ENCODE data around the gene PCCA.
"Not testable (repeated sequence)": the region's sequence is repeated elsewhere in the genome, so short reads cannot be mapped to it uniquely, and the experiment has no call there.

Gene PCCA

GRCh38 chr13:100247937-100248336, 159.0 kb downstream of the PCCA start:
- no peak for FAIRE-seq

GRCh38 chr13:100254002-100254401, 165.1 kb downstream of the PCCA start:
- no peak for FAIRE-seq

- FAIRE-seq = no peak
Observed at GRCh38 chr13:100262404-100262803, 173.5 kb downstream of the PCCA start.

- no peak for FAIRE-seq
Observed at GRCh38 chr13:100266026-100266425, 177.1 kb downstream of the PCCA start.

- no peak for FAIRE-seq
Observed at GRCh38 chr13:100269837-100270236, 180.9 kb downstream of the PCCA start.

- FAIRE-seq = no peak
Observed at GRCh38 chr13:100273138-100273537, 184.2 kb downstream of the PCCA start.

- no peak for FAIRE-seq
Observed at GRCh38 chr13:100273552-100273951, 184.7 kb downstream of the PCCA start.

- FAIRE-seq = no peak
Observed at GRCh38 chr13:100274942-100275506, 186.1 kb downstream of the PCCA start.

GRCh38 chr13:100275746-100276145, 186.9 kb downstream of the PCCA start:
- FAIRE-seq = no peak

- no peak for FAIRE-seq
Observed at GRCh38 chr13:100280681-100281080, 191.8 kb downstream of the PCCA start.

- not testable (repeated sequence) for FAIRE-seq
Observed at GRCh38 chr13:100282306-100282705, 193.4 kb downstream of the PCCA start.

- FAIRE-seq = no peak
Observed at GRCh38 chr13:100290165-100290801, 201.4 kb downstream of the PCCA start.

- FAIRE-seq = no peak
Observed at GRCh38 chr13:100291624-100292023, 202.7 kb downstream of the PCCA start.

GRCh38 chr13:100297413-100297812, 208.5 kb downstream of the PCCA start:
- no peak for FAIRE-seq

- FAIRE-seq = no peak
Observed at GRCh38 chr13:100298116-100298681, 209.3 kb downstream of the PCCA start.

- FAIRE-seq = no peak
Observed at GRCh38 chr13:100298691-100299090, 209.8 kb downstream of the PCCA start.

GRCh38 chr13:100300243-100300642, 211.3 kb downstream of the PCCA start:
- FAIRE-seq = no peak

- no peak for FAIRE-seq
Observed at GRCh38 chr13:100300708-100301107, 211.8 kb downstream of the PCCA start.

- no peak for FAIRE-seq
Observed at GRCh38 chr13:100301418-100301817, 212.5 kb downstream of the PCCA start.

- no peak for FAIRE-seq
Observed at GRCh38 chr13:100302391-100302790, 213.5 kb downstream of the PCCA start.

GRCh38 chr13:100304229-100304628, 215.3 kb downstream of the PCCA start:
- FAIRE-seq = no peak

- FAIRE-seq = no peak
Observed at GRCh38 chr13:100305398-100305797, 216.5 kb downstream of the PCCA start.

- FAIRE-seq = no peak
Observed at GRCh38 chr13:100306030-100306429, 217.1 kb downstream of the PCCA start.

GRCh38 chr13:100306434-100306999, 217.6 kb downstream of the PCCA start:
- no peak for FAIRE-seq
